Smooth muscle cell (in vitro differentiated cells): ENCODE data around the gene ALDH3A1. TPM values are rescaled to one million over a fixed set of nuclear protein-coding genes. Genes with fewer than 3 reads are reported as not detected.

ENCODE experiments used
- DNase-seq: peaks from one replicate; lab custom pipeline; 2025; ENCODE audit not compliant: unreplicated experiment; lab: John Stamatoyannopoulos, UW
- H2AFZ ChIP-seq: fragments of 200-600 bp; sonication (generic); 2 replicates; pipeline ENCODE4 v1.6.0; 2016; ENCODE audit warnings: antibody characterized with exemption, low read depth, mild to moderate bottlenecking
- H3F3A ChIP-seq: fragments of 200-600 bp; sonication (generic); 2 replicates; pipeline ENCODE4 v1.6.0; 2017; ENCODE audit warnings: antibody characterized with exemption, low read depth
- H3K27ac ChIP-seq: fragments of 200-600 bp; sonication (generic); 2 replicates; pipeline ENCODE4 v1.5.1; 2016; ENCODE audit warnings: low read depth, mild to moderate bottlenecking
- H3K27me3 ChIP-seq: fragments of 200-600 bp; sonication (generic); 2 replicates; pipeline ENCODE4 v1.6.1; 2016; ENCODE audit warnings: low read depth, mild to moderate bottlenecking
- H3K36me3 ChIP-seq: fragments of 200-600 bp; sonication (generic); 2 replicates; pipeline ENCODE4 v1.5.1; 2016; ENCODE audit warnings: low read depth
- H3K4me1 ChIP-seq: fragments of 200-600 bp; sonication (generic); 2 replicates; pipeline ENCODE4 v1.5.1; 2016; ENCODE audit warnings: low read depth
- H3K4me2 ChIP-seq: fragments of 200-600 bp; sonication (generic); 2 replicates; pipeline ENCODE4 v1.6.0; 2016; ENCODE audit warnings: mild to moderate bottlenecking
- H3K4me3 ChIP-seq: fragments of 200-600 bp; sonication (generic); 2 replicates; pipeline ENCODE4 v1.5.1; 2016; ENCODE audit warnings: mild to moderate bottlenecking
- H3K79me2 ChIP-seq: fragments of 200-600 bp; sonication (generic); 2 replicates; pipeline ENCODE4 v1.6.0; 2016; ENCODE audit warnings: low read depth, mild to moderate bottlenecking
- H3K9ac ChIP-seq: fragments of 200-600 bp; sonication (generic); 2 replicates; pipeline ENCODE4 v1.6.0; 2016; ENCODE audit warnings: low read depth
- H3K9me3 ChIP-seq: fragments of 200-600 bp; sonication (generic); replicated peaks from 2 replicates; pipeline ENCODE4 v1.5.1; 2016; ENCODE audit warnings: low read depth
- H4K20me1 ChIP-seq: fragments of 200-600 bp; sonication (generic); 2 replicates; pipeline ENCODE4 v1.6.0; 2016; ENCODE audit warnings: low read depth
- CTCF ChIP-seq: fragments of 200-600 bp; sonication (generic); IDR thresholded peaks from 2 replicates; pipeline ENCODE4 v1.5.1; 2017; ENCODE audit warnings: borderline replicate concordance, mild to moderate bottlenecking, antibody characterized with exemption; ENCODE audit not compliant: insufficient read depth, poor library complexity, severe bottlenecking
- WGBS: methylation state at CpG from one replicate; pipeline ENCODE4 v1.1.7; 2016; ENCODE audit warnings: low lambda C conversion rate; 5-methylcytosine and 5-hydroxymethylcytosine counted together
- polyA plus RNA-seq: library from polyadenylated mRNA; unstranded; fragments of >200 nt; fragmentation: Nextera tagmentation; extraction: Ambion mirVana; gene quantifications from 2 replicates; pipeline ENCODE4 v1.2.1, GENCODE V29; 2016
- total RNA-seq: library from RNA; depleted of rRNA; stranded (reverse); fragments of >200 nt; gene quantifications from 2 replicates; pipeline ENCODE4 v1.2.3, GENCODE V29; 2014

ALDH3A1 gene
- total and polyA plus RNA-seq, 2 experiments from 2014 or later = 0.18 TPM; not detected in 1

- Histone ChIP-seq H3K27ac (no peak overlapping the region), H3K9ac (no peak overlapping the region), H4K20me1 (no peaks in the 10 kb centered on the region), H3K4me1 (no peaks in the 10 kb centered on the region), H3K36me3 (no peaks in the 10 kb centered on the region), H2AFZ (no peak overlapping the region), H3K9me3 (no peaks in the 10 kb centered on the region), H3K79me2 (no peaks in the 10 kb centered on the region), H3K27me3 (no peaks in the 10 kb centered on the region), H3K4me2 (no peak overlapping the region), H3F3A (no peaks in the 10 kb centered on the region), H3K4me3 (no peak overlapping the region)
- DNase-seq = no peak
- no peak for TF ChIP-seq CTCF
- 83% methylated on average over 11 of the region's 11 CpGs for WGBS
Measured at GRCh38 chr17:19733953-19734526, 14.1 kb downstream of the ALDH3A1 start.

DNA sequence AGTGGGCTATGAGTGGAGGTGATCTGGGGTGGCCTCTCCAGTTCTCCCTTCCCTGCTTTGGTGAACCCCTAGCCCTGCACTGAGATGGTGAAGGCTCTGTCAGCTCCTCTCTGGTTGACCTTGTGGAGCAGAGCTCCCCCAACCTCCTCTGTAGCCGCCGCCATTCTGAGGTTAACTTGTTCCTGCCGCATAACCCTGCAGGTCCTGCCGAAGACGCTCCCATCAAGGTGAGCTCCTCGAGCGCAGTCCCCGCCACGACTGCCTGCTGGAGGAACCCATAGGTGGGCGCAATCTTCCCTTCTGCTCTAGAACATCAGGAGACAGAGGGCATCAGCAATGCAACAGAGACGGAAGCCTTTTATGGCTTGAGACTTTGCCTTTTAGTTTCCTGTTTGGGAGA, 16.5 kb downstream of the ALDH3A1 start:
- no peak overlapping the region for H3K27ac ChIP-seq
- H3F3A ChIP-seq = no peaks in the 10 kb centered on the region
- H4K20me1 ChIP-seq = no peaks in the 10 kb centered on the region
- no peak overlapping the region for H2AFZ ChIP-seq
- DNase-seq = no peak
- no peak for TF ChIP-seq CTCF
- H3K4me2 ChIP-seq = no peak overlapping the region
- no peaks in the 10 kb centered on the region for H3K79me2 ChIP-seq
- no peak overlapping the region for H3K4me3 ChIP-seq
- 92% methylated on average over 11 of the region's 11 CpGs for WGBS
- no peaks in the 10 kb centered on the region for H3K27me3 ChIP-seq
- H3K36me3 ChIP-seq = no peaks in the 10 kb centered on the region
- H3K9ac ChIP-seq = no peak overlapping the region
- no peaks in the 10 kb centered on the region for H3K9me3 ChIP-seq
- H3K4me1 ChIP-seq = no peaks in the 10 kb centered on the region

GRCh38 chr17:19730843-19731242, 17.3 kb downstream of the ALDH3A1 start:
- no peaks in the 10 kb centered on the region for H3K36me3 ChIP-seq
- H2AFZ ChIP-seq = no peak overlapping the region
- H3K9me3 ChIP-seq = no peaks in the 10 kb centered on the region
- H3K27ac ChIP-seq = no peak overlapping the region
- H3K79me2 ChIP-seq = no peaks in the 10 kb centered on the region
- no peak overlapping the region for H3K4me2 ChIP-seq
- TF ChIP-seq CTCF = no peak
- H3K4me3 ChIP-seq = no peak overlapping the region
- H3K9ac ChIP-seq = no peak overlapping the region
- 94% methylated on average over 4 of the region's 4 CpGs for WGBS
- no peaks in the 10 kb centered on the region for H3F3A ChIP-seq
- H3K4me1 ChIP-seq = no peaks in the 10 kb centered on the region
- DNase-seq = no peak
- H4K20me1 ChIP-seq = no peaks in the 10 kb centered on the region
- H3K27me3 ChIP-seq = no peaks in the 10 kb centered on the region

- 95% methylated on average over 6 of the region's 6 CpGs for WGBS
- no peak for DNase-seq
- H3K27ac ChIP-seq = no peak overlapping the region
Measured at GRCh38 chr17:19729900-19730299, 18.2 kb downstream of the ALDH3A1 start.

More at GRCh38 chr17:19729900-19730299, 18.2 kb downstream of the ALDH3A1 start:
- Histone ChIP-seq H3K9me3 (no peaks in the 10 kb centered on the region), H3K79me2 (no peaks in the 10 kb centered on the region), H3K9ac (no peak overlapping the region), H3K4me3 (no peak overlapping the region), H3F3A (no peaks in the 10 kb centered on the region), H2AFZ (no peak overlapping the region), H4K20me1 (no peaks in the 10 kb centered on the region), H3K27me3 (no peaks in the 10 kb centered on the region), H3K4me1 (no peaks in the 10 kb centered on the region), H3K4me2 (no peak overlapping the region), H3K36me3 (no peaks in the 10 kb centered on the region)
- TF ChIP-seq CTCF = no peak
